Measurements from ENCODE around the gene ADAMTS18. TPM values are rescaled to one million over a fixed set of nuclear protein-coding genes. Genes with fewer than 3 reads are reported as not detected.

The ADAMTS18 gene
- total RNA-seq, 6 experiments from 2014 or later, result not detected

DNA sequence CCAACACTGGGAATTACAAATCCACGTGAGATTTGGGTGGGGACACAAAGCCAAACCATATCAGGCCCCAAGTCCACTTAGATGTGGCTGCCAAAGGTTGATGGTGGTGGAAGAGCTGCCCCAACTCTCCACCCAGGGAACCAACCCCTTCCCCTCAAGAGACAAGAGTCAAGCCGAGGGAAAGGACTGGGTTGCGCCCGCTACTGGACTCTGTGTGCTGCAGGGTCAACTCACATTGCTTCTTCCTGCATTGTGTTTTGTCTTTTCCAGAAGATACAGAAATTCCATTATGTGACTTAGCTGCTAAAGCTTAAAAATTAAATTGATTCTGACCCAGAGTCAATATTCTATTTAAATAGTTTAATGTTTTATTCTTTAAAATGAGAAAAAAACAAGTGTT lies 58.5 kb downstream of the ADAMTS18 start:
- intact Hi-C loops (cut with DNase I), result no loop called here
- no peaks in the 10 kb centered on the region for H3K4me1 ChIP-seq
- H3K27ac ChIP-seq, result no peak overlapping the region

DNA sequence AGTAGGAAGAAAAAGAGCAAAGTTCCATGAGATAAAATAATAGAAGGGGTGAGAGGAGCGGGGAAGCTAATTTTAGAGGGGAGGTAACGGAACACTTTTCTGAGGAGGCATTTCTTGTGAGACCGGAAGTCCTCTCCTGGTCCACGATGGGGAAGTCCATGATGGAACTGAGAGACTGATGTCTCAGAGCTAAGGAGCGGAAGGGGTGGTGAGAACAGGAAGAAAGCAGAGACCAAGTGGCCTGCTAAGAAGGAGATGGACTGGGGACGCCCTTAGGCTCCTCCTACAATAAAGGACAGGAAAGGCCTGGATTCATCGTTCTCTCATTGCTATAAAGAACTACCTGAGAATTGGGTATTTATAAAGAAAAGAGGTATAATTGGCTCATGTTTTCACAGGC lies 59.4 kb downstream of the ADAMTS18 start:
- intact Hi-C loops (cut with DNase I), result no loop called here
- TF ChIP-seq, protein P1, sequence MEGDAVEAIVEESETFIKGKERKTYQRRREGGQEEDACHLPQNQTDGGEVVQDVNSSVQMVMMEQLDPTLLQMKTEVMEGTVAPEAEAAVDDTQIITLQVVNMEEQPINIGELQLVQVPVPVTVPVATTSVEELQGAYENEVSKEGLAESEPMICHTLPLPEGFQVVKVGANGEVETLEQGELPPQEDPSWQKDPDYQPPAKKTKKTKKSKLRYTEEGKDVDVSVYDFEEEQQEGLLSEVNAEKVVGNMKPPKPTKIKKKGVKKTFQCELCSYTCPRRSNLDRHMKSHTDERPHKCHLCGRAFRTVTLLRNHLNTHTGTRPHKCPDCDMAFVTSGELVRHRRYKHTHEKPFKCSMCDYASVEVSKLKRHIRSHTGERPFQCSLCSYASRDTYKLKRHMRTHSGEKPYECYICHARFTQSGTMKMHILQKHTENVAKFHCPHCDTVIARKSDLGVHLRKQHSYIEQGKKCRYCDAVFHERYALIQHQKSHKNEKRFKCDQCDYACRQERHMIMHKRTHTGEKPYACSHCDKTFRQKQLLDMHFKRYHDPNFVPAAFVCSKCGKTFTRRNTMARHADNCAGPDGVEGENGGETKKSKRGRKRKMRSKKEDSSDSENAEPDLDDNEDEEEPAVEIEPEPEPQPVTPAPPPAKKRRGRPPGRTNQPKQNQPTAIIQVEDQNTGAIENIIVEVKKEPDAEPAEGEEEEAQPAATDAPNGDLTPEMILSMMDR (IDR thresholded peaks at IDR 0.05), result no peak
- TF ChIP-seq POLR2A (IDR thresholded peaks at IDR 0.05), result no peak
- no peak for DNase-seq
- Histone ChIP-seq H3K9me3 (no peaks in the 10 kb centered on the region), H3K4me3 (no peak overlapping the region), H3K27ac (no peak overlapping the region), H3K4me1 (no peaks in the 10 kb centered on the region), H3K36me3 (no peaks in the 10 kb centered on the region), H3K27me3 (no peaks in the 10 kb centered on the region)
- no peak for ATAC-seq
- 84% methylated on average over 6 of the region's 7 CpGs for WGBS (ENCODE audit: insufficient coverage, low coverage, low lambda C conversion rate, missing lambda C conversion rate)

More for the DNA sequence above, 58.5 kb downstream of the ADAMTS18 start:
- ATAC-seq (no peak), DNase-seq (no peak)
- TF ChIP-seq, protein P1 (IDR thresholded peaks at IDR 0.05), result peak in 1 of 4 donors; percentile 11
- no peak for TF ChIP-seq POLR2A (IDR thresholded peaks at IDR 0.05)
- Histone ChIP-seq H3K4me3 (no peak overlapping the region), H3K9me3 (no peaks in the 10 kb centered on the region), H3K27me3 (no peaks in the 10 kb centered on the region), H3K36me3 (no peaks in the 10 kb centered on the region)
- 21% methylated on average over 4 of the region's 4 CpGs for WGBS (ENCODE audit: insufficient coverage, low coverage, low lambda C conversion rate, missing lambda C conversion rate)

DNA sequence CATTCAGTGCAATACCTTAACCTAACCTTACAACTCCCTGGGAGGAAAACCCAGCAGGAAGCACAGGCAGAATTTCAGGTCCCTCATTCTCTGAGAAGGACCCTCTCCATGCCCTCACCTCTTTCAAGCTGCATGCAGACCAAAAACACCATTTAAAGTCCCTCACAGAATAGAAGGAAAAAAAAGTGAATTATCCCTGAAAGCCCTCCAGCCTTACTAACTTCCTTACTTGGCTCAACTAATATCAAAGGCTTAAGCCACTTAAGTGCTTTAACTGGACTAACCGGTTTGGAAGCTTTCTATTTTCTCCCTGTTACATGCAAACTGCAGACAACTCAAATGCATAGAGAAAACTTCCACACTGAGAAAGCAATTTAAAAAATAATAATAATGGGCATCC lies 60.5 kb downstream of the ADAMTS18 start:
- 0% methylated on average over 1 of the region's 1 CpG for WGBS (ENCODE audit: insufficient coverage, low coverage, low lambda C conversion rate, missing lambda C conversion rate)
- Histone ChIP-seq H3K36me3 (no peaks in the 10 kb centered on the region), H3K4me1 (no peaks in the 10 kb centered on the region), H3K4me3 (no peak overlapping the region), H3K9me3 (no peaks in the 10 kb centered on the region), H3K27me3 (no peaks in the 10 kb centered on the region), H3K27ac (no peak overlapping the region)
- no peak for TF ChIP-seq POLR2A (IDR thresholded peaks at IDR 0.05)
- TF ChIP-seq, protein P1 (IDR thresholded peaks at IDR 0.05), result no peak
- no peak for ATAC-seq
- DNase-seq, result no peak
- intact Hi-C loops (cut with DNase I), result no loop called here

DNA sequence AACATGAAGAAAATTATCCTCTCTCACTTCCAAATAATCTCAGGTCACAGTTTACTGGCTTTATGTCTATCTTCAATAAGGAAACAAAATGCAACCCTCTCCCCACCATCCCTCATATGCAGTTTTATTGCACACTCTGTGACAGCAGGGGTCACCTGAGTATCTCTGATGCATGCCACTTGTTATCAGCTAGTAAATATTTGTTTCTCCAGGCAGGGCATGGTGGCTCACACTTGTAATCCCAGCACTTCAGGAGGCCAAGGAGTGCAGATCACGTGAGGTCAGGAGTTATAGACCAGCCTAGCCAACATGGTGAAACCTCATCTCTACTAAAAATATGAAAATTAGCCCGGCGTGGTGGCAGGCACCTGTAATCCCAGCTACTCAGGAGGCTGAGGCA lies 61.1 kb downstream of the ADAMTS18 start:
- ATAC-seq, result no peak
- no peak overlapping the region for H3K4me3 ChIP-seq
- DNase-seq, result no peak
- whole genome bisulfite sequencing (ENCODE audit: insufficient coverage, low coverage, low lambda C conversion rate, missing lambda C conversion rate), result 26% methylated on average over 3 of the region's 3 CpGs
- H3K27ac ChIP-seq, result no peak overlapping the region
- TF ChIP-seq POLR2A (IDR thresholded peaks at IDR 0.05), result no peak
- TF ChIP-seq, protein P1 (IDR thresholded peaks at IDR 0.05), result no peak
- no peaks in the 10 kb centered on the region for H3K36me3 ChIP-seq
- H3K4me1 ChIP-seq, result no peaks in the 10 kb centered on the region
- H3K27me3 ChIP-seq, result no peaks in the 10 kb centered on the region
- H3K9me3 ChIP-seq, result no peaks in the 10 kb centered on the region
- intact Hi-C loops (cut with DNase I), result no loop called here

DNA sequence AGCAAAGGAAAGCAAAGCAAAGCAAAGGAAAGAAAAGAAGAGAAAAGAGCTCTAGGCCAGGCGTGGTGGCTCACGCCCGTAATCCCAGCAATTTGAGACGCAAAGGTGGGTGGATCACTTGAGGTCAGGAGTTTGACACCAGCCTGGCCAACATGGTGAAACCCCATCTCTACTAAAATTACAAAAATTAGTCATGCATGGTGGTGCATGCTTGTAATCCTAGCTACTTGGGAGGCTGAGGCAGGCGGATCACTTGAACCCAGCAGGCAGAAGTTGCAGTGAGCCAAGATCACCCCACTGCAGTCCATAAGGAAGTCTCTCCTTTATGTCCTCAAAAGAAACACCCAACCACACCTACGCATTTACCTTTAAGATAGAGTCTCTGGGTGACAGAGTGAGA lies 70.1 kb downstream of the ADAMTS18 start:
- TF ChIP-seq POLR2A (IDR thresholded peaks at IDR 0.05), result no peak
- TF ChIP-seq, protein P1 (IDR thresholded peaks at IDR 0.05), result no peak

More for the DNA sequence above, 70.1 kb downstream of the ADAMTS18 start:
- ATAC-seq, result no peak
- H3K36me3 ChIP-seq, result no peaks in the 10 kb centered on the region
- H3K4me3 ChIP-seq, result no peak overlapping the region
- H3K9me3 ChIP-seq, result no peaks in the 10 kb centered on the region
- H3K27me3 ChIP-seq, result no peaks in the 10 kb centered on the region
- no peaks in the 10 kb centered on the region for H3K4me1 ChIP-seq
- H3K27ac ChIP-seq, result no peak overlapping the region
- intact Hi-C loops (cut with DNase I), result no loop called here
- 68% methylated on average over 5 of the region's 6 CpGs for WGBS (ENCODE audit: insufficient coverage, low coverage, low lambda C conversion rate, missing lambda C conversion rate)
- no peak for DNase-seq
